Cardiac fibroblast (primary cell): Measurements from ENCODE around the gene FBXO39.
"Not testable (repeated sequence)": the region's sequence is repeated elsewhere in the genome, so short reads cannot be mapped to it uniquely, and the experiment has no call there.

Experiments used
- DNase-seq, 2 donors: peaks; one replicate each; pipeline versions ENCODE4 v3.0.0 to v3.0.0-alpha.2; 2010; ENCODE audit warnings: low read depth in 2 of 2
- H3K4me3 ChIP-seq, 2 donors: replicated peaks in 1 of 2; 1 replicate in 1 of 2; 2 replicates in 1 of 2; pipeline ENCODE4 v1.5.1; 2011; ENCODE audit warnings: low read depth in 2 of 2, low read length in 2 of 2, mild to moderate bottlenecking in 2 of 2, moderate library complexity in 1 of 2
- TF ChIP-seq, protein P1 (sequence below): IDR thresholded peaks from one replicate; pipeline ENCODE4 v1.5.1; 2011; ENCODE audit warnings: low read depth, mild to moderate bottlenecking, low read length, inconsistent platforms

FBXO39 gene

GRCh38 chr17:6775871-6776405, at the start of gene FBXO39:
FBXO39 (plus strand) TSS chr17:6776215; CDS start chr17:6779869, 3,654 bp downstream.
- DNase-seq: no peak
- H3K4me3 ChIP-seq: peak within 1 kb of the TSS in 1 of 2 donors; percentile 14
- TF ChIP-seq, protein P1, sequence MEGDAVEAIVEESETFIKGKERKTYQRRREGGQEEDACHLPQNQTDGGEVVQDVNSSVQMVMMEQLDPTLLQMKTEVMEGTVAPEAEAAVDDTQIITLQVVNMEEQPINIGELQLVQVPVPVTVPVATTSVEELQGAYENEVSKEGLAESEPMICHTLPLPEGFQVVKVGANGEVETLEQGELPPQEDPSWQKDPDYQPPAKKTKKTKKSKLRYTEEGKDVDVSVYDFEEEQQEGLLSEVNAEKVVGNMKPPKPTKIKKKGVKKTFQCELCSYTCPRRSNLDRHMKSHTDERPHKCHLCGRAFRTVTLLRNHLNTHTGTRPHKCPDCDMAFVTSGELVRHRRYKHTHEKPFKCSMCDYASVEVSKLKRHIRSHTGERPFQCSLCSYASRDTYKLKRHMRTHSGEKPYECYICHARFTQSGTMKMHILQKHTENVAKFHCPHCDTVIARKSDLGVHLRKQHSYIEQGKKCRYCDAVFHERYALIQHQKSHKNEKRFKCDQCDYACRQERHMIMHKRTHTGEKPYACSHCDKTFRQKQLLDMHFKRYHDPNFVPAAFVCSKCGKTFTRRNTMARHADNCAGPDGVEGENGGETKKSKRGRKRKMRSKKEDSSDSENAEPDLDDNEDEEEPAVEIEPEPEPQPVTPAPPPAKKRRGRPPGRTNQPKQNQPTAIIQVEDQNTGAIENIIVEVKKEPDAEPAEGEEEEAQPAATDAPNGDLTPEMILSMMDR: no peak

DNA sequence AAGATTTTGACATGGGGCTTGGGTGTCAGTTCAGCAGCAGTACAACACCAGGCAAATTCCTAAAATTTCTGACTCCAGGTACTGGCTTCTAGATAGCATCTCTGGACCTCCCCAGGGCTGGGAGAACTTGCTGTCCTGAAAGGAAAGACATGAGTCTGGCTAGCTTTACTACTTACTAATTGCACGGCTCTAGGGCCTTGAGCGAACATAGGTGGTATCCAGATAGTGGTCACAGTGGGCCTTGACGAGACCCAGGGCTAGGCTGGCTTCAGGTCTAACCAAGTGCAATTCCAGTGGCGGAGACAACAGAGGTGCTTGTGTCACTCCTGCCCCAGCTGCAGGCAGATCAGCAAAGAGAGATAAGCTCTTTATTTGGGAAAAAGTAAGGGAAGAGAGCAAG, 46.5 kb upstream of the FBXO39 start:
- no peak for DNase-seq
- no peak overlapping the region for H3K4me3 ChIP-seq
- TF ChIP-seq, protein P1: no peak

- H3K4me3 ChIP-seq, DNase-seq: not testable (repeated sequence)
These were observed 29.4 kb upstream of the FBXO39 start for GRCh38 chr17:6746665-6747064.

DNA sequence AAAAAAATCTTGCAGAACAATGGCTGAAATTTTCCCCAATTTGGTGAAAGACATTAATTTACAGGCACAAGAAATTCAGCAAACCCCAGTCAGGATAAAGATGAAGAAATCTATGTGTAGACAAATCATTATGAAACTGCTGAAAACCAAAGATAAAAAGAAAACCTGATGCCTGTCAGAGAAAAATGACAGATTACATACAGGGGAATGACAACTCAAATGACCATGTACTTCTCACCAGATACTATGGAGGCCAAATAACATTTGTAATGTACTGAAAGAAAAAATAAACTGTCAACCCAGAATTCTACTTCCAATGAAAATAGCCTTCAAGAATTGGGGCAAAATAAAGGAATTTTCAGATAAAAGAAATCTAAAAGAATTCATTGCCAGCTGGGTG, 27.4 kb upstream of the FBXO39 start:
- no peak overlapping the region for H3K4me3 ChIP-seq
- no peak for DNase-seq
- TF ChIP-seq, protein P1: no peak

DNA sequence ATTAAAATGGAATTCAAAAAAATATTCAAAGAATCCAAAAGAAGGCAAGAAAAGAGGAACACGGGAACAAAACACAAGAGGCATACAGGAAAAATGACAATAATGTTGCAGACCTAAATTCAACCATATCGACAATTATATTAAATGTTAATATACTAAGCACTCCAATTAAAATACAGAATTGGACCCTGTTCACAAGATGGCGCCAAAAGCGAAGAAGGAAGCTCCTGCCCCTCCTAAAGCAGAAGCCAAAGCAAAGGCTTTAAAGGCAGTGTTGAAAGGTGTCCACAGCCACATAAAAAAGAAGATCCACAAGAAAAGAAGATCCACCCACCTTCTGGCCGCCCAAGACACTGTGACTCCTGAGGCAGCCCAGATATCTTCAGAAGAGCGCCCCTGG, 26.5 kb upstream of the FBXO39 start:
- TF ChIP-seq, protein P1: no peak
- peak; percentile 31 to 47 for DNase-seq
- no peak overlapping the region for H3K4me3 ChIP-seq

DNA sequence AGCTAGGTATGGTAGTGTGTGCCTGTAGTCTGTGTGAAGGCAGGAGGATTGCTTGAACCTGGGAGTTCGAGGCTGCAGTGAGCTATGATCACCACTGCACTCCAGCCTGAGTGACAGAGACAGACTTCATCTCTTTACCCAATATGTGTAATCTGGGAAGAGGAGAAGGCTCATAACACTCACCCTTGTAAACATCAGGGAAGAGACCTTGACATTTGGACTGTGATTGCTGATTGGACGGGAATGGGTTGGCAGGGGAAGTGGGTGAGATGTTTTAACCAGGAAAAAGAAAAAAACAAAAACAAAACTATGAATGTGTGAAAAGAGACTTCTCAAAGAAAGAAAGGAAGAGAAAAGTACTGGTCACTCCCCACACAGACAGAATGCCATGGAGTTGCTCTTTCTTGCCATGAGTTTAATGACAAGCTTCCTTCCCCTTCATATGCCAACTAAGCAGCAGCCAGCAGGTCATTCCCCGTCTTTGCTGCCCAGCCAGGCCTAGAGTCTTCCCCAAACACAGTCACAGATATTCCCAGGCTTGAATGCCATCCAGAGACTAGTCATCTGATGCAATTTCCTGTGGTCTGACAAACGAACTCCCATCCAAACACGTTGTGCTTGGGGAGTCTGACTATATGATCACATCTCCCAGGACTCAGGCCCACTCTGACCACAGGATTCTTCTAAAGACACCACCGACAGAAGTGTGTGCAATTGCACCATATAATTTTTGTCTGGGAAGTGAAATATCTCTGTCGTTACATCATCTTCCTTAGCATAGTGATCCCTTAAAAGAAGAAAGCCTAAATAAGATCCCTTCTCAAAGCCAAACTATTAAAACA, 23.7 kb upstream of the FBXO39 start:
- TF ChIP-seq, protein P1: no peak
- peak; percentile 98 to 100 for DNase-seq
- H3K4me3 ChIP-seq: no peak overlapping the region

DNA sequence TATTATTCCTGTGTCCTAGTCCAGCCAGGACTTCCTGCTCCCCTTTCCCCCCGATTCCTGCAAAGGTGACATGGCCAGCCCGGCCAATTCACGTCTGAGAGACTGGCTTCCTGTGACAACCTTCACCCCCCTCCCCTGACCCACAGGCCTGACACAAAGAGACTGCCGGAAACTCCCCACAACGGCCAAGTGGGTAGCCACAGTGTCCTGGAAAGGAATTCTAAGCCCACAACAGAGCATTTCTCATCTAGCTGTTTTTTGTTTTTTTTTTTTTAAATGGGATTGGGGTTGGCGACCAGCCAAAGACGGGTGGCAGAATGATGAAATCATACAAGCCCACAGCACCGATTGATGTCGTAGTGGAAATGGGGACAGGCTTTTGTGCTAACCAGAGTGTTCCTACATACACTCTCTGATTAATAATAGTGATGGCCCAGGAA, 23.0 kb upstream of the FBXO39 start:
- DNase-seq: peak; percentile 85 to 96
- TF ChIP-seq, protein P1: no peak
- H3K4me3 ChIP-seq: no peak overlapping the region
